HepG2 (cell line): ENCODE results near the gene MFN2. TPM values are rescaled to one million over a fixed set of nuclear protein-coding genes. Genes with fewer than 3 reads are reported as not detected.

Source experiments
- ATAC-seq: fragments of 200-7000 bp; cut with Tn5 transposase; 3 replicates; pipeline ENCODE4 v1.9.1; 2020; ENCODE audit warnings: mild to moderate bottlenecking, moderate library complexity
- BruUV-seq: library from RNA; stranded (reverse); fragments of 400-500 nt; replicated peaks from 2 replicates; lab custom pipeline; 2021; lab: Mats Ljungman, UMichigan
- CTCF ChIA-PET: fragments of 300-600 bp; formaldehyde crosslinking; extraction: SDS; loops from one replicate; lab custom pipeline; 2021; ENCODE audit warnings: low total read pairs, inconsistent platforms, low intra/inter-chr PET ratio; lab: Yijun Ruan, JAX
- POLR2A ChIA-PET: fragments of 350-600 bp; sonication (Branson Sonifier 250); formaldehyde crosslinking; loops from one replicate; lab custom pipeline; 2020; ENCODE audit warnings: antibody characterized with exemption, inconsistent platforms; lab: Yijun Ruan, JAX
- DNase-seq: peaks from one replicate; pipeline ENCODE4 v3.0.0-alpha.2; 2015; ENCODE audit warnings: low spot score
- FAIRE-seq: peaks from 3 replicates; lab custom pipeline; 2011; peaks lifted over from hg19 to GRCh38; lab: Jason Lieb, UNC
- H2AFZ ChIP-seq: one replicate; pipeline ENCODE4 v1.6.1; 2011; ENCODE audit warnings: low read length, inconsistent platforms
- H3K27ac ChIP-seq: fragments of 300-600 bp; 3 replicates; pipeline ENCODE4 v1.8.0; 2011; ENCODE audit warnings: mixed run types, mild to moderate bottlenecking, mixed read lengths, low read length, inconsistent platforms; ENCODE audit not compliant: insufficient read depth; ENCODE audit errors: extremely low read length
- H3K27me3 ChIP-seq, 2 experiments: fragments of 200-600 bp in 1 of 2; 2 replicates in 1 of 2; 3 replicates in 1 of 2; pipeline versions ENCODE4 v1.6.0 to v1.8.0; 2011; ENCODE audit warnings: low read length in 2 of 2, mild to moderate bottlenecking in 2 of 2, moderate library complexity in 2 of 2, inconsistent platforms in 1 of 2; ENCODE audit not compliant: insufficient read depth in 2 of 2, control insufficient read depth in 1 of 2
- H3K36me3 ChIP-seq, 2 experiments: fragments of 200-600 bp in 1 of 2; replicated peaks in 1 of 2; 2 replicates in 1 of 2; 3 replicates in 1 of 2; pipeline versions ENCODE4 v1.5.1 to v1.8.0; 2011; ENCODE audit warnings: low read length in 2 of 2, inconsistent platforms in 1 of 2; ENCODE audit not compliant: insufficient read depth in 2 of 2, control insufficient read depth in 1 of 2
- H3K4me1 ChIP-seq: 2 replicates; pipeline ENCODE4 v1.5.1; 2012; ENCODE audit warnings: low read length, inconsistent platforms; ENCODE audit not compliant: insufficient read depth
- H3K4me2 ChIP-seq: 2 replicates; pipeline ENCODE4 v1.6.0; 2011; ENCODE audit warnings: low read depth, low read length, inconsistent platforms
- H3K4me3 ChIP-seq, 3 experiments: fragments of 200-600 bp in 1 of 3; sonication (generic), shearing (Covaris generic) in 1 of 3; replicated peaks in 1 of 3; 2 replicates each; pipeline ENCODE4 v1.5.1; 2011 to 2016; ENCODE audit warnings: low read length in 3 of 3, inconsistent platforms in 2 of 3, low read depth in 2 of 3, mild to moderate bottlenecking in 2 of 3, control low read depth in 1 of 3, mixed read lengths in 1 of 3; ENCODE audit not compliant: insufficient read depth in 1 of 3
- H3K79me2 ChIP-seq: one replicate; pipeline ENCODE4 v1.6.1; 2011; ENCODE audit warnings: low read length, inconsistent platforms; ENCODE audit not compliant: insufficient read depth
- H3K9ac ChIP-seq: 2 replicates; pipeline ENCODE4 v1.6.0; 2011; ENCODE audit warnings: mild to moderate bottlenecking, low read depth, low read length, inconsistent platforms; ENCODE audit not compliant: insufficient read depth
- H3K9me3 ChIP-seq: 2 replicates; pipeline ENCODE4 v1.5.1; 2012; ENCODE audit warnings: mild to moderate bottlenecking, low read length
- H4K20me1 ChIP-seq: 2 replicates; pipeline ENCODE4 v1.6.0; 2011; ENCODE audit warnings: inconsistent platforms, mild to moderate bottlenecking, low read length, moderate library complexity; ENCODE audit not compliant: insufficient read depth
- ARHGAP35 ChIP-seq: sonication (generic); formaldehyde crosslinking; IDR thresholded peaks from 2 replicates; pipeline ENCODE4 v1.9.0; 2022; ENCODE audit warnings: mild to moderate bottlenecking, inconsistent platforms, moderate library complexity, missing genetic modification reagents, borderline replicate concordance
- ATRX ChIP-seq: sonication (generic); formaldehyde crosslinking; IDR thresholded peaks from 2 replicates; pipeline ENCODE4 v1.4.0; 2020; ENCODE audit warnings: missing genetic modification reagents, borderline replicate concordance
- CC2D1A ChIP-seq: sonication (generic); formaldehyde crosslinking; IDR thresholded peaks from 2 replicates; pipeline ENCODE4 v1.8.1; 2023; ENCODE audit warnings: mild to moderate bottlenecking, missing genetic modification reagents
- EZH2 ChIP-seq: conservative IDR thresholded peaks from 2 replicates; pipeline ENCODE4 v1.6.1; 2012; ENCODE audit warnings: mild to moderate bottlenecking, low read depth, low read length, moderate library complexity
- FOXA3 ChIP-seq: IDR thresholded peaks from 2 replicates; pipeline ENCODE4 v1.6.1; 2016; ENCODE audit warnings: missing genetic modification reagents, missing compliant biosample characterization
- MNT ChIP-seq: fragments of 450-650 bp; IDR thresholded peaks from 2 replicates; pipeline ENCODE4 v1.6.1; 2016
- SP5 ChIP-seq: IDR thresholded peaks from 2 replicates; pipeline ENCODE4 v1.6.1; 2016; ENCODE audit warnings: low read depth, borderline replicate concordance
- TGIF2 ChIP-seq: IDR thresholded peaks from 2 replicates; pipeline ENCODE4 v1.6.1; 2016; ENCODE audit warnings: control low read depth, missing compliant biosample characterization
- WIZ ChIP-seq: sonication (generic); formaldehyde crosslinking; IDR thresholded peaks from 2 replicates; pipeline ENCODE4 v1.5.1; 2020; ENCODE audit warnings: mild to moderate bottlenecking, missing genetic modification reagents
- ZNF101 ChIP-seq: sonication (generic); formaldehyde crosslinking; IDR thresholded peaks from 2 replicates; pipeline ENCODE4 v1.4.0; 2020; ENCODE audit warnings: mild to moderate bottlenecking, low read depth, missing genetic modification reagents, borderline replicate concordance
- WGBS: methylation state at CpG from one replicate; pipeline ENCODE4 v1.1.6; 2017; ENCODE audit warnings: low lambda C conversion rate; 5-methylcytosine and 5-hydroxymethylcytosine counted together
- in situ Hi-C: cut with HindIII; loops from 2 replicates; pipeline ENCODE4 v1.10.0; 2017; ENCODE audit warnings: low pct_unique_long_range_greater_than_20kb; ENCODE audit not compliant: extremely low pct_ligation_motif_present
- intact Hi-C: fragments of 100-400 bp; cut with micrococcal nuclease; formaldehyde crosslinking; loops from one replicate; pipeline ENCODE4 v1.10.0; 2022; ENCODE audit not compliant: unreplicated experiment
- polyA plus RNA-seq, 8 experiments: library from polyadenylated mRNA; depleted of rRNA in 3 of 8; stranded (reverse) in 7 of 8; unstranded in 1 of 8; fragments of >200 nt; fragmentation: Illumina TruSeq in 4 of 8; extraction: Trizol in 4 of 8; gene quantifications; 2 replicates each; pipeline versions ENCODE4 v1.2.1 to v1.2.3, GENCODE V29; 2011 to 2016; ENCODE audit warnings: low read depth in 4 of 8, missing spikeins in 1 of 8, mixed read lengths in 1 of 8; ENCODE audit not compliant: insufficient read depth in 1 of 8
- total RNA-seq, 5 experiments: library from RNA; depleted of rRNA; stranded (reverse); fragments of >200 nt; fragmentation: Illumina TruSeq; extraction: Trizol; gene quantifications; 2 replicates each; pipeline ENCODE4 v1.2.3, GENCODE V29; 2016; ENCODE audit warnings: low read depth in 1 of 5
- TF ChIP-seq, protein P1 (sequence below): sonication (generic); formaldehyde crosslinking; IDR thresholded peaks from 2 replicates; pipeline ENCODE4 v1.4.0; 2020; ENCODE audit warnings: mild to moderate bottlenecking, missing genetic modification reagents

The MFN2 gene
- total and polyA plus RNA-seq, 2 of the 13 experiments (the other 11 are each of a cell fraction or from before 2014, with no cell fraction given): 38.7 to 60.9 TPM

DNA sequence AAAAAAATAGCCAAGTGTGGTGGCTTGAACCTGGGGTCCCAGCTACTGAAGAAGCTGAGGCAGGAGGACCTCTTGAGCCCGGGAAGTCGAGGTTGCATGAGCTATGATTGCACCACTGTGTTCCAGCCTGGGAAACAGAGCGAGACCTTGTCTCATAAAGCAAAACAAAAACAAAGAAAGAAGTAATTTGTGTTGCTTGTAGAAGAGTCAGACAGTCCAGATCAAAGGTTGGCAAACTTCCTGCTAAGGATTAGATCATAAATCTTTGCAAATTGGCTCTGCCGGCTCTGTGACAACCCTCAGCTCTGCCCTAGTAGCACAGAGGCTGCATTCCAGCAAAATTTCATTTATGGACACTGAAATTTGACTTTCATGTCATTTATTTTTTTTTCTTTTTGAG lies 19.0 kb upstream of the MFN2 start (continued):
- TF ChIP-seq MNT (no peak), SP5 (CRISPR knock-in tag) (no peak), ZNF101 (CRISPR knock-in tag) (no peak), TGIF2 (CRISPR knock-in tag) (no peak), ATRX (CRISPR knock-in tag) (no peak), EZH2 (no peak), WIZ (no peak), CC2D1A (no peak)

GRCh38 chr1:11963622-11964021 lies 16.6 kb upstream of the MFN2 start:
- H3K27ac ChIP-seq: no peak overlapping the region
- in situ Hi-C loops (loop anchor here (5.0 to 10.0 kb wide), 2 partner anchors 51 to 129 kb away; no protein-coding TSS in a partner anchor), intact Hi-C loops (no loop called here)
- H3K4me3 ChIP-seq: no peak overlapping the region
- DNase-seq (no peak), ATAC-seq (no peak), FAIRE-seq (no peak)
- 95% methylated on average over 3 of the region's 3 CpGs for WGBS
- ChIA-PET CTCF (no interaction called here), POLR2A (no interaction called here)
- no peak overlapping the region for H3K4me2 ChIP-seq
- peaks cover 23 to 50% of the 10 kb centered on the region in 2 experiments for H3K36me3 ChIP-seq
- H3K9ac ChIP-seq: no peak overlapping the region
- H3K4me1 ChIP-seq: peaks cover 28% of the 10 kb centered on the region
- no TSS peak for BruUV-seq
- no peaks in the 10 kb centered on the region for H3K9me3 ChIP-seq
- no peaks in the 10 kb centered on the region for H4K20me1 ChIP-seq
- no peak overlapping the region for H2AFZ ChIP-seq
- H3K27me3 ChIP-seq: no peaks in the 10 kb centered on the region
- no peaks in the 10 kb centered on the region for H3K79me2 ChIP-seq
- TF ChIP-seq ARHGAP35 (CRISPR knock-in tag): no peak
- TF ChIP-seq, protein P1, sequence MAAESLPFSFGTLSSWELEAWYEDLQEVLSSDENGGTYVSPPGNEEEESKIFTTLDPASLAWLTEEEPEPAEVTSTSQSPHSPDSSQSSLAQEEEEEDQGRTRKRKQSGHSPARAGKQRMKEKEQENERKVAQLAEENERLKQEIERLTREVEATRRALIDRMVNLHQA (CRISPR knock-in tag): no peak
- no peak for TF ChIP-seq FOXA3 (CRISPR knock-in tag)
